Endometrium (tissue), 2 donors: Measurements from ENCODE around the gene COG5.
"Not testable (repeated sequence)": the region's sequence is repeated elsewhere in the genome, so short reads cannot be mapped to it uniquely, and the experiment has no call there.

ENCODE experiments used
- FAIRE-seq: peaks from 2 replicates; lab custom pipeline; 2012; peaks lifted over from hg19 to GRCh38; lab: Jason Lieb, UNC
- donor health status: control.
- donor health status: control.

The COG5 gene

DNA sequence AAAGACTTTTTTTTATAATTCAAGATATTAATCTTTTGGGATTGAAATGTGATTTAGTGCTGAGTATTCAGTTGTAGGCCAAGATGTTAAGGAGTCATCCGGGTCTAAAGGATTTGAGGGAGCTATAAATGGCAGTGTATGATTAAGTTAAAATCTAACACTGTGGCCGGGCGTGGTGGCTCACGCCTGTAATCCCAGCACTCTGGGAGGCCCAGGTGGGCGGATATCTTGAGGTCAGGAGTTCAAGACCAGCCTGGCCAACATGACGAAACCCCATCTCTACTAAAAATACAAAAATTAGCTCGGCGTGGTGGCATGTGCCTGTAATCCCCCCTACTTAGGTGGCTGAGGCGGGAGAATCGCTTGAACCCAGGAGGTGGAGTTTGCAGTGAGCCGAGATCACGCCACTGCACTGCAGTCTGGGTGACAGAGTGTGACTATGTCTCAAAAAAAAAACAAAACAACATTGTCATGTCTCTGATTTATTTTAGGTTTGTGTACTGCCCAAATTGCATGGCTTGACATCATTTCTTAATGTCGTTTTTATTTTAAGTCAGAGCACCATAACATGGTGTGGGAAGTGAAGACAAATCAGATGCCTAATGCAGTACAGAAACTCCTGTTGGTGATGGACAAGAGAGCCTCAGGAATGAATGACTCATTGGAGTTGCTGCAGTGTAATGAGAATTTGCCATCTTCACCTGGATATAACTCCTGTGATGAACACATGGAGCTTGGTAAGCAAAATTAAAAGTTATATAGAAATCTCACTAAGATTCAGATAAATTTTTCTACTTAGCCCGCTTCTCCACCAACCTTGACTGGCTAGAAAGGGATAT, 384.2 kb downstream of the COG5 start:
- no peak for FAIRE-seq

DNA sequence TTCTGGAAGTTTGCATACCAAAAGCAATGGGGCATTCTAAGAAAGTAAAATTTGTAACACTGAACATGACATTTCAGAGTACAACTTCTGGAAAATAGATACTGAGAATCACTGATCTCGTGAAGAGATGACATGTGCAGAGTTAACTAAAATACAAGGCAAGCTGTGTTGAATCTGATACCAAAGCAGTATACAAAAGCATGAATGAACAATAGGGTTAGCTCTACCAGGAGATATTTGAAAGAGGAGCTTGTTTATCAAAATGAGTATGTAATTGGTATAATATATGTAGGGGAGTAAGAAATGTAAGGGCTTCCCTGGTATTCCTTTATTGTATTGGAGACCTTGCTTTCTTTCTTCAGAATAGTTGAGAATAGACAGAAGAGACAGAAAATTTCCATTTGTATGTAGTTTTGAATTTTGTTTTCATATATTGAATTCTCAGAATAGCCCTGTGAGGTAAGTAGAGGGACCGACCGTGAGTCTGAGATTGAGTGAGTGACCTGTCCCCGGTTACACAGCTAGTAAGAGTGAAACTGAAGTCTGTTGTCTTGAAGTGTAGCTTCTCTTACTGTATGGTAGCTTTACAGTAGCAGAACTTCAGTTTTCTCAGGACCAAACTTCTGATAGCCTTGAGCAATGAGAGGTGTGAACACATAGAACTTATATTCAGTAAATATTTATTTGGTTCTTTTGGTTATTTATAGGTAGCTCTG, 389.9 kb downstream of the COG5 start:
- no peak for FAIRE-seq

DNA sequence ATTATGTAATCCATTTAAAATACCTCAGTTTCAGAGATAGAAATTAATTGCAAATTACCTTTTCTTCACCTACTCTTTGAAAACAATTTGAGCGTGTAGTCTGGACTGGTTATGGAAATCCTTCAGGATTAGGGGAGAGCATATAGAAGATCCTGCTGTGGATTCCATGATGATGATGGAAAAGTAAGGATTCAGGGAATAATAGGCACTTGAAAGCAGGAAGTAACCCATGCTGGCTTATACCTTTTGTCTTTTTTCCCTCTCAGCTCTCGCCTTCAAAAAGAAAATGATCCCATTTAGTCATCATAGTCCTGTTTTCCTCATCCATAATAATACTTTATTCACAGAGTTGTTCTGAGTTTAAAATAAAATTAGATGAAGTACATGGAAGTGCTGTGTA, 390.5 kb downstream of the COG5 start:
- FAIRE-seq: no peak

DNA sequence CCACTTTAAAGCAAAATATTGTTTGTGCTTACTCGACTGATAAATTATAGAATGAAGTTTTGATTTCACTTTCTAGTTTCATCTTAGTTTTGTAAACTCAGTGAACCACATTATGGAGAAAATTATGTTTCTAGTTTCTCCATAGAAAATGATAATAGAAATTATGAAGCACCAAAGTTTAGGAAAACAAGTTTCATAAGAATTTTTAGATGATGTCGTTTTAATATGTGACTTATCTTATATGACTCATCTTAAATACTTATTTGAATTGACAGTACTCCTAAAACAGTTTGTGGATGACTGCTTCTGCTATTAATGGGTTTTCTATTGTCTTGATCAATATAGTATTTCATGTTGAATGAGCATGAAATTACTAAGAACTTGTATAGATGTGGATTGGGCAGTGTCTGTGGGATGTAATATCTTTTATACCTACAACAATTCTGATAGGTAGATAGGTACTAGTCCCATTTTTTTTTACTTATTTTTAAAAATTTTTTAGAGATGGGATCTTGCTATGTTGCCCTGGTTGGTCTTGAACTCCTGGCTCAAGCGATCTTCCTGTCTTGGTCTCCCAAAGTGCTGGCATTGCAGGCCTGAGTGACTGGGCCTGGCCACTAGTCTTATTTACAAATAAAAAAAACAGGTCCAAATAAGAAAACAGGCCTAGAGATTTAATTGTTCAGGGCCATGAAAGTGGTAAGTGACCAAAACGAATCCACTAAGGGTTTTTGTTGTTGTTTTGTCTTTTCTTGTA, 391.3 kb downstream of the COG5 start:
- FAIRE-seq: peak; percentile 29

DNA sequence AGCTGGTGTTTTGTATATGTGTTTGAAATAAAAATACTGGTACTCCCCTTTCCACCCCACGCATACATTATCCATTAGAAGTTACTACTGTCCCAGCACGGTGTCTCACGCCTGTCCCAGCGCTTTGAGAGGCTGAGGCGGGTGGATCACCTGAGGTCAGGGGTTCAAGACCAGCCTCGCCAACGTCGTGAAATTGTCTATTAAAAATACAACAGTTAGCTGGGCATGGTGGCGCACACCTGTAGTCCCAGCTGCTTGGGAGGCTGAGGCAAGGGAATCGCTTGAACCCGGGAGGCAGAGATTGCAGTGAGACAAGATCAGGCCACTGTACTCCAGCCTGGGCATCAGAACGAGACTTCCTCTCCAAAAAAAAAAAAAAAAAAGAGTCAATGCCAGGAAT, 392.2 kb downstream of the COG5 start:
- no peak for FAIRE-seq

DNA sequence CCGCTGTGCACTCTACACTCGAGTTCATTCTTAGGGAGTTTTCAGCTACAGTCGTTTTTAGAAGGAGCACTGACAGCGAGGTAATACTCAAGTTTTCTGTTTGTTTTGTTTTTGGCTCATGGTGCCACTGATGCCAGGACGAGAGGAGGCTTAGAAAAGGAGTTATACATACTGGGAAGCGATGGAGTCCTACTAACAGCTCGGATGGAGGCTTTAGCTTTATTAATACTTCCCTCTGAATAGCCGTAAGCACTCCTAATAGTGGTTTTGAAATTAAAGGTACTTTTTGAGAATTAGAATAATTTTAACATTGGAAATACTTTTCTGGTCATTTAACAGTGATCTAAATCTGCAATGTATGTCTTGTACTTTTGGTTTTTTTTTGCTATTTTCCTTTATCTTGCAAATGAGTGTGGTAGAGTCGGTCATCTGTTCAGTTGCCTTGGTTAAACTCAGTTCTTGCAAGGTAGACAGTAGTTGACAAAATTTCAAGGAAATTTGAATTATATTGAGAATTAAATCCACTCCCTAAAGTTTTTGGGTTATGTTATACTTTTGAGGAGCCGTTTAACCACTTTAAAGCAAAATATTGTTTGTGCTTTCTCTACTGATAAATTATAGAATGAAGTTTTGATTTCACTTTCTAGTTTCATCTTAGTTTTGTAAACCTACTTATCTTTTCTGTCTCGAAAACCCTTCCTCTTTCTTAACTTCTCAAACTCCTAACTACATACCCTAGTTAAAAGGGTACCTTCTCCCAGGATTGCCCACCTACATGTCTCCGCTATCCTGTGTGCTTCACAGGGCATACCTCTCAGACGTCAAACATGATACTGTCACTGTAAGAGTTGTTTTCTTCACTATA, 393.4 kb downstream of the COG5 start:
- peak; percentile 43 for FAIRE-seq

DNA sequence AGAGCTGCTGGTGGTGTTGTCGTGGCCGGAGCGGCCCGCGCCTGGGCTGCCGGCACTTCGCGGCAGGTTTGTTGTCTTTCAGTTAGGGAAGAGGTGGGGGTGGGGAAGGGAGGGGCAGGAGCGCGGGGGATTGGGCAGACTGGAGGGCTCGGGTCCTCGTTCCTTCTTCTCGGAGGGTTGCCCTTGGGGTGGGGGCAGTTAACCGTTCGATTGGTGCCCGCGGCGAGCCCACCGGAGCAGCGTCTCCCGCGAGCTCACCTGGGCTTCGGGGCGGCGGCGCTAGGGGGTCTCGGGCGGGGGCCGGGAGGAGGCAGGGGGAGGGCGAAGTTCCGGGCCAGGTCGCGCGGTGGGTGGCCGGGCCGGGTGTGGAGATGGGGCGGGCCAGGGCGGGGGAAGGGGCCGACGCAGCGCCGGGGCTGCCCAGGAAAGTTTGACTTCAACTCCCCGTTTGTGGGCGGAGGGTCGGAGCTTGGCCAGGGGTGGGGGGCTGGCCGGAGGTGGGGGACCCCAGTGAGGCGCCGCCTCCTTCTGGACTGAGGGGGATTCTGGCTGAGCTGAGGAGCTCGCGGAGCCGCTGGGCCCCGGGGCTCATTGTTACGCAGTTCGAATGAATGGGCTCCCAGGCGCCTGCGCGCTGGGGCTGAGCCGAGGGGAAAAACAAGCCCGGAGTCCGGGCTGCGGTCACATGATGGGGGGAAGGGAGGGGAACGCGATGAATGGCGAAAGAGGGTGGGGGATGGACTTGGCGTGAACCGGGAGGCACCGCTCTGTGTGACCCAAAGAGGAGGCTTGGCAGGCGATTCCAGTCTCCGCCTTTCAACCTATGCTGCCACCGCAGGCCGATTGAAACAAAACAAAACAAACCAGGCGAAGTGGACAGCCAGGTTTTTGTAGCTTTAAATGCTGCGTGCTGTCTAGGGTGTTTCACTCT, 394.3 kb downstream of the COG5 start:
- FAIRE-seq: peak; percentile 37

DNA sequence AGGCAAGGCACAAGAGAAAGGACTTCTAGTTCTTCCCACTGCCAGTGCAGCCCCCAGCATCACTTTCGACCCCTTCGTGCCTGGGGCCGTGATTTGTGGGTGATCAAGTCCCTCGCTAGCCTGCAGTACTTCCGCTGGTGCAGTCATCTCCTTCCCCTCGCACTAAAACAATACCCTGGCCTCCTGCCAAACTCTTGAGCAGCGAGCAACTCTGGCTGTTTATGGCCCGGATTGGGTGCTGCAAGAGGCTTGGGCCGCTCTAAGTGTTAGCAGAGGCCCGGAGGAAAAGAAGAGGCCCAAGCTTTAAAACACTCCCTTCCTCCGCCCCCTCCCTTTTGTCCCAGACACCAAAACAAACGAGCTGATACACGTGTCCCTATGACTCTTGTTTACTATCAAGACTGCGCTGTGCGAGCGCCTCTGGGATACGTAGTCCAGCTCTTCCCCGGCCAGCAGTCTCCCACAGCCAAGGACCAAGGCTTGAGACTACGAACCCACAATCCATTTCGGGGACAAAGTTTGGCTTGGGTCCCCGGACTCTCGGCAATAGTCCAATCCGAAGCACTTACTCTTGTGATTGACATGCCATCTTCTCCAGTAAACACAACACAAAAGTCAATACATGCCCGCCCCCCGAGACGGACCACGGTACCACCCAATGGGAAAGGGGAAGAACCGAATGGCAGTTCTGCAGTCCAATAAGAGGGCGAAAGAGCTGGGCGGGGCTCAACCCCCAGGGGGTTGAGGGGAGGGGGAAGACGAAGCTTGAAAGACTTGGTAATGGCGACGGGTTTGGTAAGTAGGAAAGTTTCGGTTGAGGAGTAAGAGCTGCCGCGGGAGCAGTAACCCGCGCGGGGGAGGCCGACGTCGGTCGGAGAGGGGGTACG, 395.2 kb downstream of the COG5 start, which contains the start of gene HBP1:
Gene HBP1 (plus strand): TSS at position 771 of the 887 bp plus-strand sequence. CDS start 10,891 bp downstream, outside the sequence.
- FAIRE-seq: peak; percentile 99

DNA sequence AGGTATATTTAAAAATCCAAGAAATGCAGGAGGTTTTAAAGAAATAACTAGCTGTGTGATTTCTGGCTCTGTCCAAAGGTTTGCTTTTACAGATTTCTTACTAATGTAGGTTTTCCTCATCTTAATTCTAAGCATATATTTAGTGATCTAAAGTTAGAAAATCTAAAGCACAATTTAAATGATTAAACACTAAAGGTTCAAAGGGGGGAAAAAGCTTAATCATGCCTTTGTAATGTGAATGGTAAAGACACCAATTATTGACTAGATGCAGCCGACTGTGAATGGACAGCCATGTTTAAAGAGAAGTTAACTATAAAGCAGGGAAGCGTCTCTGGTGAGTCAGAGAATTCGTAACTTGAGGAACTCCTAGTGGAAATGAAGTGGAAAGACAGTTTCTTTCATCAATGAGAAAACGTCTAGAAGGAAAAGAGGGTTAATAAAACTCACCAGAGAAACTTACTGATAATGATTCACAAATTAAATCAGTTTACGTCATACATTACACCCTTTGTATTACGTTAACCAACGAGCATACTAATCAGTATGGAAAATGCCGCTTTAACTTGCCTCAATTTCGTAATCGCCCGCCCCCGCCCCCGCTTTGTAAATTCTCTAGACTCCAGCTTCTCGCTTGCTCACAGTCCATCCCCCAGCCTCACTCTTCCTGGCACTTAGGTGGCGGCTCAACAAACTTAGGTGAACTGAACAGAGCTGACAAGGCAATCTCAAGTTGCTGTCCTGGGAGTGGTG, 396.1 kb downstream of the COG5 start:
- peak; percentile 72 for FAIRE-seq

DNA sequence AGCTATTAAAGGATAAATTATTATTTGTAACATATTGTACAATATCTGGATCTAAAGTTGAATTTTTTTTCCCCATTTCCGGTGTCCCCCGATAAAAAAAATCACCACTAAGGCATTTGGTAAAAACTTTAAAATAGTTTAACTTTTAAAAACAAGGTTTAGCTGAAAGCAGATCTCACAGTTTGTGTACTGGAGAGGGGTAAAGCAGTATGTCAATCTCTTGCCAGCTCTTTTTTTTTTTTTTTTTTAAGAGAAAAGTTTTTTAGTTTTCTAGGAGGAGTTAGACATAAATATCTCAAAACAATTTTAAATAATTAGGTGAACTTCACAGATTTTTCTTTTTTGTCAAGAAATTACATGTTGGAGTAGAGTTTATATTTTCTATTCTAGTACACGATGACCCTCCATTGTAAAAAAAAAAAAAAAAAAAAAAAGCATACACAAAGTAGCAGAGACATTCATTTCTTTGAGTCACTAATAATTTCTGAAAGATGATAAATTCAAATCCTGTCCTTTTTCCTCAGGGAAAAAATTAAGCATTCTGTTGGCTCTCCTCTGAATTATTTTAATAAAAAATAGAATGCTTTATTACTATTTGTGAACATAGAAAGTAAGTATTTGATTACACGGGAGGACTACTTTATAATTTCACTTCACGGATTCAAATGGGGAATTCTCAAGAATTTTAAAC, 396.8 kb downstream of the COG5 start:
- no peak for FAIRE-seq

DNA sequence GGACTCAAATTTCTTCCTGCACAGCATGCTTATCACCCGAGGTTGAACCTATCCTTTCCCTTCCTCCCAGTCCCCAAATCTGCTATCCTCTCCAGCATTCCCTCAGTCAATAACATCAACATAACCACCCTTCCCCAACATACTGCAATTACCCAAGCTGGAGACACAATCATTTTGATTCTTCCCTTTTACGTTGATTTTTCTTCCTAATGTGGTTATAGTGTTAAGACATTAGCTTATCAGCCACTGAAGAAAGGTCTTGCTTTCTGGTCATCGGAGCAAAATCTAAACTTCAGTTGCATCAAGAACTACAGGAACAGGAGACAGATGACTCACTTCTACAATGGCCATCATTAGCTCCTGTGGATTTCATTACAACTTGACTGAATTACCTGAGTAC, 398.4 kb downstream of the COG5 start:
- no peak for FAIRE-seq

DNA sequence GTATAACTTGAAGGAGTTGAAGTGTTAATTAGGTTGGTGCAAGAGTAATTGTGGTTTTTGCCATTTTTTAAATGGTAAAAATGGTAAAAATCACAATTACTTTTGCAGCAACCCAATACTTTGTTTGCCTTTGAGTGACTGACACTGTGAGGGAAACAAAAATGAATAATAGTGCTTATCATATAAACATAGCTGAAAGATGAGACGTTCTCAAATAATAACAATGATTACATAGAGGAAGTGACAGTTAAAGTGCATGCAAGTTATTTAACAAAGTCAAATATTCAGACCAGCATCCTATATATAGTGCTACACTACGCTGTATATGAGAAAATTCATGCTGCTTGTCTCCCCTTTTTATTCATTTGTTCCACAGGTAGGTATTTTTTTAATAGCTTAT, 399.6 kb downstream of the COG5 start:
- FAIRE-seq: no peak

DNA sequence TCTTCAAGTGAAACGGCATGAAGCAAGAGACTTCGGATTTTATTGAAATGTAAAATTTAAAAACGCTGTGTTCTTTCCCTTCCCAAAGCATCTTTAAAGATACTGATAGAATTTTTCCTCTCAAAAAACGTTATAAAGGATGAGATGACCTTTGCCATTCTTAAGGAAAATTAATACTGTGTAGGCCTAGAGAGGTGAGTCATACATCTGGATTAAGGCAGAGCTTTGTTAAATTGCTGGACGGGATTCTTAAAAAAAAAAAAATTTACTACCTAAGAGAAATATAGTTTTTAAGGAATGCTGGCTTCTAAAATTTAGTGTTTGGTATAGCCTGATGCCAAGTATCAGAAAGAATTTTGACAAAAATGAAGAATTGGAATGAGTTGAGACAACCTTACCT, 401.2 kb downstream of the COG5 start:
- no peak for FAIRE-seq

DNA sequence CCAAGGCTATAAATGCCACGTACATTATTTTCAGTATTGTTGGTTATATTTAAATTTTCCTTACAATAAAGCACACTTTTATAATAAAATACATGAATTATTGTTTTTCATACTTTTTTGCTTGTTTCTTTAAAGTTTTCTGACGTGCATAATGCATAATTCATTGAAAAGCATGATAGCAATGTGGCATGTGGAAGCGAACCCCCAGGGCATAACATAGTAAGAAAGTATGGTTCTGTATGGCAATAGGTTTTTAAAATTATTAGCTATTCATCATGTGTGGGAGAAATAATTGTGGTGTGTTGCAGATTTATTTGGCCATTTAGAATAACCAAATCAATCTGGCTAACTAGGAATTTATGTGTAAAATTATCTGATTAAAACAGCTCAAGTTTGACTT, 402.3 kb downstream of the COG5 start:
- no peak for FAIRE-seq

DNA sequence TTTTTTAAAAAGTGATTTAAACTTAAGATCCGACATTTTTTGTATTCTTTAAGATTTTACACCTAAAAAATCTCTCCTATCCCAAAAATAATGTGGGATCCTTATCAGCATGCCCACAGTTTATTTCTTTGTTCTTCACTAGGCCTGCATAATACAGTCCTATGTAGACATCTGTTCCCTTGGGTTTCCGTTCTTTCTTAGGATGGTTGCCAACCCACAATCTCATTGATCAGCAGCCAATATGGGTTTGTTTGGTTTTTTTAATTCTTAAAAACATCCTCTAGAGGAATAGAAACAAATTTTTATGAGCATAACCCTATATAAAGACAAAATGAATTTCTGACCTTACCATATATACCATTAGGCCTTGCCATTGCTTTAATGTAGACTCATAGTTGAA, 403.3 kb downstream of the COG5 start:
- no peak for FAIRE-seq

DNA sequence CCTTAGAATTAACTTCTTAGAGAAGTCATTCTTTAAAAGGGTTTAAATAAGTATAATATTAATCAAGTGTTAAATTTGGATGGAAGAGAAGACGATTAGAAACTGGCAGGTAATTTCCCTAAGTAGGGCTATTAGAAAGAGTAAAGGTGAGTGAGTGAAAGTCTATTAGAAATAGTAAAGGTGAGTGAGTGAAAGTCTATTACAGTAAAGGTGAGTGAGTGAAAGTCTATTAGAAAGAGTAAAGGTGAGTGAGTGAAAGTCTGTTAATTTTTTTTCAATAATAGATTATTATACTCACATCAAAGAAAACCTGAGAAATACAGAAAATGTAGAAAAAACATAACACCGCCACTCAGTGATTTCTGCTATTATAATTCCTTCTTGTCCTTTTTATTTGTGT, 405.7 kb downstream of the COG5 start:
- FAIRE-seq: no peak

DNA sequence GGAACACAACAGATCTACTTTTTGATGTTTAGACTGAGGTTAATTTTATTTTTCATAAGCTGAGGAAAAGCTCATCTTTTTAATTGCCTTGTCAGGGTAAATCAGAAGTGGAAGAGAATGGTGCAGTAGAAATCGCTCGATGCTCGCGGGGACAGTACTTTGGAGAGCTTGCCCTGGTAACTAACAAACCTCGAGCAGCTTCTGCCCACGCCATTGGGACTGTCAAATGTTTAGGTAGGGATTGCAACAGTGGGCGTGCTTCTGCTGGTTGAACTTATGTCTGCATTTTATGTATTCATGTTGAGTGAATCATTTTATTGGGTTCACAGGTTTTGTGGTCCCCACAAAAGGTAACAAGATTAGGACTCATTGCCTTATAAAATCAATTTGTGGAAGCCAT, 406.6 kb downstream of the COG5 start:
- FAIRE-seq: no peak

DNA sequence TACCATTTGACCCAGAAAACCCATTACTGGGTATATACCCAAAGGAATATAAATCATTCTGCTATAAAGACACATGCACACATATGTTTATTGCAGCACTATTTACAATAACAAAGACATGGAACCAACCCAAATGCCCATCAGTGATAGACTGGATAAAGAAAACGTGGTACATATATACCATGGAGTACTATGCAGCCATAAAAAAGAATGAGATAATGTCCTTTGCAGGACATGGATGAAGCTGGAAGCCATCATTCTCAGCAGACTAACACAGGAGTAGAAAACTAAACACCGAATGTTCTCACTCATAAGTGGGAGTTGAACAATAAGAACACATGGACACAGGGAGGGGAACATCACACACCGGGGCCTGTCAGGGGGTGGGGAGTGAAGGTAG, 408.0 kb downstream of the COG5 start:
- not testable (repeated sequence) for FAIRE-seq
